GM12801 (cell line): ENCODE measurements around the gene ABTB1.

Experiments used
- CTCF ChIP-seq: IDR thresholded peaks from one replicate; pipeline ENCODE4 v1.5.1; 2011; ENCODE audit warnings: control low read depth; ENCODE audit not compliant: insufficient read length; ENCODE audit errors: extremely low read depth

Gene ABTB1

GRCh38 chr3:127714125-127714571 lies 41.4 kb downstream of the ABTB1 start:
- no peak for TF ChIP-seq CTCF

GRCh38 chr3:127714866-127715265 lies 42.1 kb downstream of the ABTB1 start:
- TF ChIP-seq CTCF = no peak

- no peak for TF ChIP-seq CTCF
Observed at GRCh38 chr3:127715532-127715931, 42.8 kb downstream of the ABTB1 start.

- no peak for TF ChIP-seq CTCF
Observed at GRCh38 chr3:127716384-127716783, 43.6 kb downstream of the ABTB1 start.

GRCh38 chr3:127717357-127718244 lies 44.8 kb downstream of the ABTB1 start:
- no peak for TF ChIP-seq CTCF

- TF ChIP-seq CTCF = no peak
Observed at GRCh38 chr3:127718245-127718915, 45.6 kb downstream of the ABTB1 start.

- no peak for TF ChIP-seq CTCF
Observed at GRCh38 chr3:127718916-127719290, 46.2 kb downstream of the ABTB1 start.
